HG02571 (cell line): Measurements from ENCODE around the gene TIGAR.

Experiments
- ATAC-seq: cut with Tn5 transposase; IDR thresholded peaks from one replicate; pipeline ENCODE4 v1.9.1; 2021; ENCODE audit warnings: mild to moderate bottlenecking, moderate library complexity; ENCODE audit not compliant: unreplicated experiment

The TIGAR gene

DNA sequence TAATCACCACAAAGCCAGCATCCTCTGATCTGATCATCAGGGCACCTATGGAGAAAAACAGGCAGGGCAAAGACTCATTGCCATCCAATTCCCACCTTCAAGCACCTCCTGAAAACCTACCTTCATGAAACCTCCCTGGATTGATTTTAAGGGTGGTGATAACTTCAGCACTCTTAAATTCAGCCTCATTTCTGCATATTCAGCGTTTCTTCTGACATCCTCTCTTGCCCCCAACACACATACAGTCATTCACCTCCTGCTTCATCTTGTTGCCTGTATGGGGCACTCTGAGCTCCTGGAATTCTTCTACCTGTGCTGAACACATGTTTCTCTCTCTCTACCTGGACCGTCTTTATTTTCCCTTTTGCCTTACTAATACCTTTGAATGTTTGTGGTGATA, 51.6 kb downstream of the TIGAR start:
- no peak for ATAC-seq

DNA sequence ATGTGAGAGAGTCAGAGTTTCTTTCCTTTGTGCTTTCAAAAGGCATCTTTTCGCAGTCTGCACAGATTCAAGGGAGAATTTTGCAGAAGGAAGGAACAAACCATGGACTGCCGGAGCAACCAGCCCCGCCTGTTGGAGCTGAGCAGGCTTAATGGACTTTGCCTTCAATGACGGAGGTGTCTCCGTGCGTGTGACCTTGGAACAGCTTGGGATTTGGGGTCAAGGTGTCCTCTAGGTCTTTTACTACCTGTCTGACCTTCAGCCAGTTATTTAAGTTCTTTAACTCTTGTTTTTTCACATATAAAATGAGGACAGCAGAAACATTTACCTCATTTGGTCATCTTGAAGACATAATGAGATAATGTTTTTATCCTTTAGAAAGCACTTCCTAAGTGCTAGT, 54.4 kb downstream of the TIGAR start:
- no peak for ATAC-seq

DNA sequence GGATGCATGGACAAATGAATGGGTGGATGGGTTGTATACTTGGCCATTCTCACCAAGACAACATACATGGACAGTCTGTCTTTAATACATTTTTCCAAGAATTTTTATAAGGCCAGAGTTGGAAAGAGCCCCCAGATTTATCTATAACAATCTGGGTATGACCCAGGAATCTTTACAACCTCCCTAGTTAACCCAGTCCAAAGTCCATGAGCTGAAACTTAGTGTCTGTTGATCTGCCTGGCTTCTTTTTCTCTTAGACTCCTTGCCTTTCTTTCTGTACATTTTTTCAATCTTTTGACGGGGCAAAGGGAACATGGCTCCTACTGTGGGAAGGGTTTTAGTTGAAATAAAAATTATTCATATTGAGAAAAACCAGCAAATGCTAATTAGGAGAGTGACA, 57.8 kb downstream of the TIGAR start:
- no peak for ATAC-seq

DNA sequence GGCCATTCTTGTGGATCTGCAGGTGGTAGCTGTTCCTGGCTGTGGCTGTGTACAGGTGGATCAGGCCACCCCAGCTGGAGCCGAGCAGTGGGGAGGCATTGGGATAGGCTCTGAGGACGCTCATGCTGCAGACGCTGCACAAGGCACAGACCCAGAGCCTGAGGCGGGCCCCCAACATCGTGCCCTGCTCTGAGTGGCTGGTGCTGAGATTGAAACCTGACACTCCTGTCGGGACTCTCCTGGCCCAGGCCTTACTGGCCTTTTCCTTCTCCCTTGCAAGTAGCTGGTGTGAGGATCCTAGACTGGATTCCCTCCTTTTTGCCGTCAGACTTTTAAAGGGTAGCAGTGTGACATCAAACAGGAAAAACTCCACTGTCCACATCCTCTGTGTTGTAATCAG, 58.4 kb downstream of the TIGAR start, which contains the start of gene FGF23:
Gene FGF23, minus strand, starts transcription at position 308 of the 400 bp plus-strand sequence. Its CDS starts 130 bp downstream, at position 178.
- no peak for ATAC-seq

DNA sequence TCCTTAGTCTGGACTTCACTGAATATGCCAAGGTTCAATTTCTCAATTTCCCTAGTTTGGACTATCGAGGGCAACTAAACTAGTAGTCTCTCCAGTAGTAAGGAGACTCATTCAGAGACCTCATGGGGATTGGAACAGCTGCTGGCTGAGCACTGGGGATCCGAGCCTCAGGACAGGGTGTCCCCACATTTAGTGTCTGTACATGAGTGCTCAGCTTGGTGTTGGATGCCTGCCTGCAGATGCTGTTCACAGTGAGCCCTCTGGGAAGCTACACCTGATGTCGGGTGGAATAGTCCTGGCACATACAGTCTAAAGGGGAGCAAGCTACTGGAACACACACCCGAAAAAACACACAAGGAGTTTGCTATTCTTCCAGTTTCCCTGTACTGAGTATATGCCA, 59.3 kb downstream of the TIGAR start:
- ATAC-seq = no peak

DNA sequence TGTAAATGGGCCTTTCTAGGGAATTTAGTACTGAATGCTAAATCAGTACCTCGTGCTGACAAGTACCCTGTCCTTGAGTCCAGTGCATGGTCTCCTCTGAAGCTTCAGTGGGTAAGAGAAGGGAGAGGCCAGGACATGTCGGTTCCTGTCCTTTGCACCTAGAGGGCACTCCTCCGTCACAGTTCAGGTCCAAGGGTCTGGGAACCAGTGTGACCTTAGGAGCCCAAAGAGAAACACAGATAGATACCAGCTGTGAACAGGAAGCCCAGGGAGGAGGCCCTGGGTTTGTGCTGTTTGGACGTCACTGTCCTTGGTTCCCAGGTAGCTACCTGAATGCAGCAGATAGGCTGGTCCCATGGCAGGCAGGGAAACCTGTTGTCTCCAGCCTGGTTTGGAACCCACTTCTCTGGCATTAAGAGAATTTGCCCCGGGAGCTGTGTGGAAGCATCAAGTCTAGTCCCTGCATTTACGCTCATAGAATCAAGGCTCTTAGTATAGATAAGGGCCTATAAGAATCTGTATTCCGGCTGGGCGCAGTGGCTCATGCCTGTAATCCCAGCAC, 62.4 kb downstream of the TIGAR start:
- ATAC-seq = no peak

DNA sequence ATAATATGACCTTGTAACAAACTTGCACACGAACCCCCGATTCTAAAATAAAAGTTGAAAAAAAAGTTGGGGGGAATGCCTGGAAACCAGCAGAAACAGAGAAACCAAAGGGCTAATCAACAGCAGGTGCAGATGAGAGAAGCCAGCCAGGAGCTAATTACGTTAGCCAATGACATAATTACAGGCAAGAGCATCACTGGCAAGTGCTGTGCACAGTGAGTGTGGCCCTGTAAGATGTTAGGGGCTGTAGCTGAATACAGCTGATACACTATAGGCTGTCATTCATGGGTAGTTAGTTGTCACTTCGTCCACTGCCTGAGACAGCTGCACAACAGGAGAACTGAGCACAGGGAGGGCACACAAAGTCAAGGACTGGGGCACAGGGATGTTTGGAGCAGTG, 65.8 kb downstream of the TIGAR start:
- no peak for ATAC-seq

DNA sequence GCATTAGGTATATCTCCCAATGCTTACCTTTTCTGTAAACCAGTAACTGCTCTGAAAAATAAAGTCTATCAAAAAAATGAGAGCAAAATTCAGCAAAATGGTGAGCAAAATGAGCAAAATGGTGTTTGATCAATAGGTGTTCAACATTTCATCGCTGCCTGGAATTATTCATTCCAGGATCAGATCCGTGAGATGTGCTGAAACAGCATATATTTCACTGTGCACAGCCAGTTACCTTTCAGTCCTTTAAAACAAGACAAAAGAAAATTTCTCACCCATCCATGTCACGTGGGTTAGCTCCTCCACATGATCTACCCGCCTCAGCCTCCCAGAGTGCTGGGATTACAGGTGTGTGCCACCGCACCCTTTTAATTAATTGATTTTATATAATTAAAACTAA, 66.6 kb downstream of the TIGAR start:
- ATAC-seq = no peak

DNA sequence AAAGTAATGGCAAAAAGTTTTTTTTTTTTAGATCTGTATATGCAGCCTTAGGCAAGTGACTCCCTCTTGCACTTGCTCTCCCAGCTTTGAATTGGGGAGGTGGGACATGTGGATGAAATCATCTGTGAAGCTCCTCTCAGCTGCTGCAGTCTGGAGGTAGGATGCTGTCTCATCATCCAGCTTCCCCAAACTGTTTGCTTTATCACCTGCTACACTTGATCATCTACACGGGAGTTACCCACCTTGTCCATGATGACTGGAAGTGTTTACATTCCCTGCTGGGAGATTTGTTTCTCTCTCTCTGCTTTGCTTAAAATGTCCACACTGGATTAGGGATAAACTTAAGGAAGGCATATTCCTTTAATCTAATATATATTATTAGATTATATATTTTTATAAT, 67.0 kb downstream of the TIGAR start:
- ATAC-seq = no peak

DNA sequence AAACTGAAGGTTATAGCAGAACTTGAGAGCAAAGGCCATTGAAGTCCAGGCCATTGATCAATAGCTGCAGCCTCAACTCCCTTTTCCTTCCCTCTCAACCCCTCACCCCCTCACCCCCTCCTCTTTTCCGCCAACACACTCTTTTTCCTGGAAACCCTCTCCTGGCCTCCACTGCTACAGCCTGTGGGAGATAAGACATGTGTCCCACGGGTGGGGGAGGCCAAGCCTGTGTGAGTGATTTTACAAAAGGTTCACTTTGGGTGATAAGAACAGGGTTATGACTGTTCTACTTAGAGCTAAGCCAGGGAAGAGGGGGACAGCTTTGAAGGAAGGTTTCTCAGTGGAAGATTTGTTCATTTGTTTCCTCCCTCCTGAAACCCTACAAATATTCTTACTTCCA, 67.6 kb downstream of the TIGAR start:
- ATAC-seq = no peak

DNA sequence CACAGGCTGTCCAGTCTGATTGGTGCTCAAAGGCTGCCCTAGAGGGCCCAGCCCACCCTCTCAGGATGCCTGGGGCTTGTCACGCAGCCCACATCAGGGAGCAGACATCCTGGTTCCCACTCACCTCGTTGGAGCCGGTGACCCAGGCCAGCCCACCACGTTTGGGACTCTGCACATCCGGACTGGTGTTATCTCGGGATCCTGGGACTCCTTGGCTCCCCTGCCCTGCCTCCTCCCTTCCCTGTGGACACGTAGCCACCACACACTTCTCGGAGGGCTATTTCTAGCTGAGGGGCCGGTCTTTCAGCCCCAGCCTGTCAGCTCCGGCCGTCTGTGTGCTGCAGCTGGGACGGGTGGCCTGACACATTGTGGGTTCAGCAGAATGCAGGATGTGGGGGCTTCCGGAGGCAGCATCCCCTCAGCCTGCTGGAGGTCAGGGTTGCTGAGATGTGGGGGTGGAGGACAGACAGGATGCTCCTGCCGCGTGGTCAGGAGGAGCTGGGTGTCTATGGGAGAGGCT, 71.3 kb downstream of the TIGAR start:
- ATAC-seq = no peak

DNA sequence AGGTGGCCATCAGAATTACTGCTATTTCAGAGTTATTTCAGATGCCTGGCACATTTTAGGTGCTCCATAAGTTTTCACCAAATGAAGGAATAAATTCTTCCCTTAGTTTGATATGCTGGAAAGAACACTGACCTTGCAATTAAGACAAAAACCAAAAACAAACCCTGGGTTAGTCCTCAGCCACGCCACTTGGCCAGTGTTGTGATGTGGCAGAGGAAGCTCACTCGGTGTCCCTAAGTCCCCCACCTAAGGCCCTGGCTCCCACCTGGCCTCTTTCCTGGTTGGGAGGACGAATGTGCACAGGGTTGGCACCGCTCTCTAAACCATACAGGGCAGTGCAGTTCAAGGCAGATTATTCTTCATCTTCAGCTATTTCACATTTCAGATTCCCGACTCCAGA, 72.2 kb downstream of the TIGAR start:
- no peak for ATAC-seq

DNA sequence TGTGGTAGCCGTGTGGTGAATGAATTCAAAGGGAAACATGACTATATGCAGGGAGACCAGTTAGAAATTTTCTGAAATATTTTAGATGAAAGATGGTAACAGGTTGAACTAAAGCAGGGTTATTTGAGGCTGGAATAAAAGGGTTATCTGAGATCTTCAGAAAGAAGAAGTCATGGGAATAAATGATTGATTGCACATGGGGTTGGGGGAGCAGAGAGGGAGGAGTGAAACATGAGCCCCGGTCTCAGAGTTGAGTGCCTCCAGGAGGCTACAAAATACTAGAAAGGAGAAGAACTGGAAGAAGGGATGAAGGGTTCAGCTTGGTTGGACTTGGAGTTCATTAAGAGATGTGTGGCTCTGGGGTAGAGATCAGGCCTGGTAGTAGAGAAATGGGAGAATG, 74.8 kb downstream of the TIGAR start:
- no peak for ATAC-seq

DNA sequence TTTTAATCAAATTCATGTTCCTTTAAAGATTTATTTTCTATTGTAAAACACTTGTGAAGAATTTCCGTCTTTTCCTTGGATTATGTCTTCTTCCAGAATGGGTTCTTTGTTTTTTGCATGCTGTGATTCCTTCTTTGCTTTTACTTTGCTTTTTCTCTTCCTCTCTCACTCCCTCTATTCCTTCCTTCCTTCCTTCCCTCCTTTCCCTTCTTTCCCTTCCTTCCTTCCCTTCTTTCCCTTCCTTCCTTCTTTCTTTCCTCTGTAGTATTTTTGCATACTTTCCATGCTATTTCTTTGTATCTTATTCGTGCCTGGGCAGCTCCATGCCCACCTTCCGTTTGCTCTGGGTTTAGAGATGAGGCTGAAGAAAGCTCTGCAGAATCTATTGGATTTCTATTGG, 80.1 kb downstream of the TIGAR start:
- no peak for ATAC-seq

DNA sequence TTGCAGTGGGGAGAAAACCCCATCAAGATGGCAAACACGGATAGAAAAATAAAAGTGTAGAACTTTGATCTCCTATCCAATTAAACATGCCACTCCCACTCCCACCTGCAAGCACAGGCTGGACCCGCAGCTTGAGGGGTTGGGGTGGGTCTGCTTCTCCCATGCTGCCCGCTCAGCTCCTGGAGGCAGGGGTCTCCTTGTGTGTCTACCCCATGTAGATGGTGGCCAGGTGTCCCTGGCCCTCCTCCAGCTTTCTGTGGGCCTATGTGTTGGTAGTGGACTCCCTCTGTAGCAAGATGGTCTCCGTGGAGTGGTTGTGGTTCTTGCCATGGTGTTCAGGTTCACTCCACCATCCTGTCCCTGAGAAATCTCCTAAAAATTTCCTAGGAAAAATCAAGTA, 82.0 kb downstream of the TIGAR start:
- no peak for ATAC-seq
